Measurements from ENCODE around the gene HOXB9. TPM values are rescaled to one million over a fixed set of nuclear protein-coding genes. Genes with fewer than 3 reads are reported as not detected.

HOXB9 gene
- total and polyA plus RNA-seq, 2 donors from 2014 or later: 29.2 to 45.8 TPM

DNA sequence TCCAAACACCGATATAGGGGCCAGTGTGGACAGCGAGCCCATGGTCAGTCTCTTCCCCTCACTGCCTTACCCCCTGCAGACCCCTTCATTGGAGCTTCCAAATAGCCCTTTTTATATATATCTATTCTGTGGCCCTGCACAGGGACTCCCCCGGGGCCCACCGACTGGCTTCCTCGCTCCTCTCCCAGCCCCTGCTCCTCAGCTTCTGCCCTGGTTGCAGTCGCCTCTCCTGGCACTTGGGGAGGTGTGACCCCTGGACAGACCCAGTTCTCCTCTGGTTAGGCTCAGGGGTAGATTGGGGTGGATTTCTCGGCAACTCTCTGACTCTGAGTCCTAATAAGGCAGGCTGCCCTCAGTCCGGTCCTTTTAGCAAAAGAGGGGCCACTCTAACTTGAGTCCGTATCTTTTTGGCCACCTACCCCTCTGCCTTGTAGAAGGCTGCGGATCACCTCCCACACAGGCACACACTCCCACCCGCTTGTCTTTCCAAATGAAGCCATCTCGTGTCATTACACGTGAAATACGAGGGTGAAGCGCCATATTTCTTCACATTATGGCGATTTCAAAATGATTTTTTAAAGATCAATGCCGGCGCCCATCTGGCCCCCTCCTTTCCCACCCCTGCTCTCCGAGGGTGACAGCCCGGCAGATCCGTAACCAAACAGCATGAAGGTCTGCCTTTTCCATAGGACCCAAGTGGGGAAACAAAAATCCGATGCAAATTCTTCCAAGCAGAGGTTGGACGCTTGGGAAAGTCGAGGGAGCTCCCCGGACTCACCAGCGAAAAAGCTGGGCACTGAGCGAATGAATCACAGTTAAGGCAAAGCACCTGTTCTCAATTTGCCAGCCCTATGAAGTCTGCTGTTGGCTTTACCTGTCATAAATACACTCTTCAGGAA is 1.7 kb upstream of the HOXB9 start:
- TF ChIP-seq, protein P1, sequence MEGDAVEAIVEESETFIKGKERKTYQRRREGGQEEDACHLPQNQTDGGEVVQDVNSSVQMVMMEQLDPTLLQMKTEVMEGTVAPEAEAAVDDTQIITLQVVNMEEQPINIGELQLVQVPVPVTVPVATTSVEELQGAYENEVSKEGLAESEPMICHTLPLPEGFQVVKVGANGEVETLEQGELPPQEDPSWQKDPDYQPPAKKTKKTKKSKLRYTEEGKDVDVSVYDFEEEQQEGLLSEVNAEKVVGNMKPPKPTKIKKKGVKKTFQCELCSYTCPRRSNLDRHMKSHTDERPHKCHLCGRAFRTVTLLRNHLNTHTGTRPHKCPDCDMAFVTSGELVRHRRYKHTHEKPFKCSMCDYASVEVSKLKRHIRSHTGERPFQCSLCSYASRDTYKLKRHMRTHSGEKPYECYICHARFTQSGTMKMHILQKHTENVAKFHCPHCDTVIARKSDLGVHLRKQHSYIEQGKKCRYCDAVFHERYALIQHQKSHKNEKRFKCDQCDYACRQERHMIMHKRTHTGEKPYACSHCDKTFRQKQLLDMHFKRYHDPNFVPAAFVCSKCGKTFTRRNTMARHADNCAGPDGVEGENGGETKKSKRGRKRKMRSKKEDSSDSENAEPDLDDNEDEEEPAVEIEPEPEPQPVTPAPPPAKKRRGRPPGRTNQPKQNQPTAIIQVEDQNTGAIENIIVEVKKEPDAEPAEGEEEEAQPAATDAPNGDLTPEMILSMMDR (IDR thresholded peaks at IDR 0.05; ENCODE audit: borderline replicate concordance, extremely low read depth, insufficient read depth): no peak
- H3K9me3 ChIP-seq (ENCODE audit: control insufficient read depth in 2 of 3, insufficient read depth in 1 of 3, low read length in 3 of 3): no peaks in the 10 kb centered on the region
- H3K9ac ChIP-seq (ENCODE audit: low read length in 3 of 3): no peak overlapping the region
- DNase-seq (peak in 3 of 5 donors; percentile 36 to 52 (median 50)), FAIRE-seq (no peak)
- peaks cover 56% of the 10 kb centered on the region for H3K27me3 ChIP-seq (ENCODE audit: control insufficient read depth, insufficient read depth, low read length)
- peaks cover 0 to 2% (median 0%) of the 10 kb centered on the region in 3 donors for H3K4me1 ChIP-seq (ENCODE audit: control insufficient read depth in 2 of 3, insufficient read depth in 2 of 3, low read depth in 1 of 3, low read length in 3 of 3)
- intact Hi-C loops (cut with DNase I): no loop called here
- no peak overlapping the region for H3K4me3 ChIP-seq (ENCODE audit: low read length in 3 of 3)
- no peak overlapping the region for H3K27ac ChIP-seq (ENCODE audit: low read depth in 2 of 2, low read length in 2 of 2)
- no peaks in the 10 kb centered on the region for H3K36me3 ChIP-seq (ENCODE audit: control insufficient read depth in 2 of 3, insufficient read depth in 3 of 3, low read length in 3 of 3)

DNA sequence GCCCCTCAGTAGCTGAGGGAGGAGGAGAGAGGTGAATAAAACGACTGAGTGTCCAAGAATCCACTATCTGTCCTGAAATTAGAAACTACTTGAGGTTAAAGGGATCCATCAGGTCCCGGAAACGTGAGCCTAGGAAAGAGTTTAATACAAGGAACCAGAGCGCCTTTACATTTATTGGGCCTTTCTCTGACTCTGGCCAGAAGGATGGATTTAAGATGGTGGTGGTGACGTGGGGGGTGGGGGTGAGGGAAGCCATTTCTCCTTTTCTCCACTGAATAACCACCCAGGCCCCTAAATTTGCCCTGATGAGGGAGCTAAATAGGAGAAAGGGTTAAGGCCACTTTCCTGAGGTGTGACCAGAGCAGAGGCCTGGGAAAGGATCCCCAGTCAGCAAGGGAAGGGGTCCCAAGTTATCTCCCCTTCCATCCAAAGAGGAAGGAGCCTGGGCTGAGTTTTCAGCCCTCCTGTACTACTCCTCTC is 1.0 kb upstream of the HOXB9 start:
- Histone ChIP-seq H3K9me3 (ENCODE audit: control insufficient read depth in 2 of 3, insufficient read depth in 1 of 3, low read length in 3 of 3) (no peaks in the 10 kb centered on the region), H3K4me1 (ENCODE audit: control insufficient read depth in 2 of 3, insufficient read depth in 2 of 3, low read depth in 1 of 3, low read length in 3 of 3) (peaks cover 0 to 5% (median 0%) of the 10 kb centered on the region in 3 donors), H3K27me3 (ENCODE audit: control insufficient read depth, insufficient read depth, low read length) (peaks cover 58% of the 10 kb centered on the region), H3K27ac (ENCODE audit: low read depth in 2 of 2, low read length in 2 of 2) (peak overlapping the region; percentile 33 to 59), H3K4me3 (ENCODE audit: low read length in 3 of 3) (peak overlapping the region in 2 of 3 donors; percentile 2 to 46), H3K36me3 (ENCODE audit: control insufficient read depth in 2 of 3, insufficient read depth in 3 of 3, low read length in 3 of 3) (no peaks in the 10 kb centered on the region), H3K9ac (ENCODE audit: low read length in 3 of 3) (peak overlapping the region in 1 of 3 donors; percentile 6)
- TF ChIP-seq, protein P1 (IDR thresholded peaks at IDR 0.05; ENCODE audit: borderline replicate concordance, extremely low read depth, insufficient read depth): no peak
- DNase-seq (peak in 2 of 5 donors; percentile 32 to 48), FAIRE-seq (no peak)
- intact Hi-C loops (cut with DNase I): no loop called here

DNA sequence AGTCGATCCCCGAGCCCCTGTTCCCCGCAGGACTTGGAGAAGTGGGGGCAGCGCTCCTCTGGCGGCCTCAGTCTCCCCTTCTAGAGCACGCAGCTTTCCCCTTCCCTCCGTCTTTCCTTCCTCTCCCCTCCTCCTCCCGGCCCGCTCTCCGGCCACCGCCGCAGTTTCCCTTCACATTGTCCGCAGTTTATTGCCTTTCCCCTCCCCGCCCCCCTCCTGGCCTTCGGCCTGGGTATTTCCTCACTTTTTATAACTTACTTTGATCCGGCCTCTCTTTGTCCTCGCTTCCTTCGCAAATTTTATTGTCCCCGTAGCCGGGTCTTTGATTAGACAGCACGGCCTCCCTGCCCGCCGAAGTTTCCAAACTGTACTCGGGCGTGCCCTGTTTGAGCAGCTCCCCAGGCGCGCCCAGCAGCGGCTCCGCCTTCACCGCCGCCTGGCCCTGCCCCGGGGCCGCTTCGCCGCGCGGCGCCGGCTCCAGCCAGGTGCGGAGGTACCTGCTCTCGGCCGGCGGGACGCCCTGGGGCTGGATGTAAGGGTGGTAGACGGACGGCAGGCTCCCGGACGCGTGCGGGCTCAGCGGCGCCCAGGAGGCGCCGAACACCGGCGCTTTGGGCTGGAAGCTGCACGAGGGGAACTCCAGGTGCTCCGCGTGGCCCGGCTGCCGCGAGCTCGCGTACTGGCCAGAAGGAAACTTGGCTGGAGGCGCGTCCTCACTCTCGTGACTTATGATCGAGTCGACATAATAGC is 488 bp downstream of the HOXB9 start:
- Histone ChIP-seq H3K9me3 (ENCODE audit: control insufficient read depth in 2 of 3, insufficient read depth in 1 of 3, low read length in 3 of 3) (no peaks in the 10 kb centered on the region), H3K36me3 (ENCODE audit: control insufficient read depth in 2 of 3, insufficient read depth in 3 of 3, low read length in 3 of 3) (no peaks in the 10 kb centered on the region), H3K9ac (ENCODE audit: low read length in 3 of 3) (peak overlapping the region in 2 of 3 donors; percentile 60 to 74), H3K4me3 (ENCODE audit: low read length in 3 of 3) (peak overlapping the region; percentile 57 to 65 (median 65)), H3K27me3 (ENCODE audit: control insufficient read depth, insufficient read depth, low read length) (peaks cover 61% of the 10 kb centered on the region), H3K27ac (ENCODE audit: low read depth in 2 of 2, low read length in 2 of 2) (peak overlapping the region; percentile 86 to 91), H3K4me1 (ENCODE audit: control insufficient read depth in 2 of 3, insufficient read depth in 2 of 3, low read depth in 1 of 3, low read length in 3 of 3) (peaks cover 0 to 8% (median 0%) of the 10 kb centered on the region in 3 donors)
- FAIRE-seq: no peak
- TF ChIP-seq, protein P1 (IDR thresholded peaks at IDR 0.05; ENCODE audit: borderline replicate concordance, extremely low read depth, insufficient read depth): no peak
- intact Hi-C loops (cut with DNase I): no loop called here
- peak in 3 of 5 donors; percentile 63 to 90 (median 75) for DNase-seq

Measured in kidney (tissue), 14 donors.